HepG2 (cell line): ENCODE measurements around the gene MRPL48. TPM values are rescaled to one million over a fixed set of nuclear protein-coding genes. Genes with fewer than 3 reads are reported as not detected.

Experiments
- CC2D1A ChIP-seq: sonication (generic); formaldehyde crosslinking; IDR thresholded peaks from 2 replicates; pipeline ENCODE4 v1.8.1; 2023; ENCODE audit warnings: mild to moderate bottlenecking, missing genetic modification reagents
- CCDC6 ChIP-seq: sonication (generic); formaldehyde crosslinking; IDR thresholded peaks from 2 replicates; pipeline ENCODE4 v1.8.1; 2022; ENCODE audit warnings: mild to moderate bottlenecking, missing genetic modification reagents, moderate library complexity
- CREM ChIP-seq, 2 experiments: sonication (generic) in 1 of 2; formaldehyde crosslinking in 1 of 2; IDR thresholded peaks; 2 replicates each; pipeline versions ENCODE4 v1.4.0 to v1.6.1; 2016 to 2020; ENCODE audit warnings: antibody characterized with exemption in 1 of 2, mild to moderate bottlenecking in 1 of 2, missing genetic modification reagents in 1 of 2
- ETV6 ChIP-seq: sonication (generic); formaldehyde crosslinking; conservative IDR thresholded peaks from 2 replicates; pipeline ENCODE4 v1.4.0; 2020; ENCODE audit warnings: missing genetic modification reagents
- JUND ChIP-seq: sonication (generic); formaldehyde crosslinking; IDR thresholded peaks from 2 replicates; pipeline ENCODE4 v1.8.0; 2022; ENCODE audit warnings: mild to moderate bottlenecking, missing genetic modification reagents
- KDM5B ChIP-seq: sonication (generic); formaldehyde crosslinking; IDR thresholded peaks from 2 replicates; pipeline ENCODE4 v1.4.0; 2020; ENCODE audit warnings: missing genetic modification reagents, mild to moderate bottlenecking, borderline replicate concordance
- MEF2D ChIP-seq: sonication (generic); formaldehyde crosslinking; IDR thresholded peaks from 2 replicates; pipeline ENCODE4 v1.5.1; 2020; ENCODE audit warnings: mild to moderate bottlenecking, missing genetic modification reagents
- MYC ChIP-seq: sonication (generic); formaldehyde crosslinking; IDR thresholded peaks from 2 replicates; pipeline ENCODE4 v1.9.0; 2021; ENCODE audit warnings: missing genetic modification reagents, borderline replicate concordance
- MYNN ChIP-seq: sonication (generic); formaldehyde crosslinking; IDR thresholded peaks from 2 replicates; pipeline ENCODE4 v1.4.0; 2020; ENCODE audit warnings: mild to moderate bottlenecking, low read depth, missing genetic modification reagents
- NFKB2 ChIP-seq: sonication (generic); formaldehyde crosslinking; IDR thresholded peaks from 2 replicates; pipeline ENCODE4 v1.4.0; 2020; ENCODE audit warnings: missing genetic modification reagents, borderline replicate concordance
- POGZ ChIP-seq: sonication (generic); formaldehyde crosslinking; IDR thresholded peaks from 2 replicates; pipeline ENCODE4 v1.4.0; 2020; ENCODE audit warnings: mild to moderate bottlenecking, missing genetic modification reagents
- POLR2AphosphoS2 ChIP-seq: IDR thresholded peaks from 2 replicates; pipeline ENCODE4 v1.6.1; 2011; ENCODE audit warnings: low read depth, low read length, improper control_type of control experiment
- SATB2 ChIP-seq: sonication (generic); formaldehyde crosslinking; IDR thresholded peaks from 2 replicates; pipeline ENCODE4 v1.5.0; 2020; ENCODE audit warnings: missing genetic modification reagents
- SNAPC2 ChIP-seq: sonication (generic); formaldehyde crosslinking; IDR thresholded peaks from 2 replicates; pipeline ENCODE4 v1.8.1; 2022; ENCODE audit warnings: mild to moderate bottlenecking, missing genetic modification reagents
- SNAPC5 ChIP-seq: sonication (generic); formaldehyde crosslinking; IDR thresholded peaks from 2 replicates; pipeline ENCODE4 v1.8.1; 2023; ENCODE audit warnings: mild to moderate bottlenecking, missing genetic modification reagents, borderline replicate concordance
- SRY ChIP-seq: sonication (generic); formaldehyde crosslinking; IDR thresholded peaks from 2 replicates; pipeline ENCODE4 v1.8.0; 2022; ENCODE audit warnings: mild to moderate bottlenecking, missing genetic modification reagents
- TAF15 ChIP-seq: fragments of 200-400 bp; formaldehyde crosslinking; IDR thresholded peaks from one replicate; pipeline ENCODE4 v1.6.1; 2018; ENCODE audit warnings: mild to moderate bottlenecking, low read depth, low read length; ENCODE audit not compliant: poor library complexity, severe bottlenecking
- TARDBP ChIP-seq: sonication (generic); formaldehyde crosslinking; IDR thresholded peaks from 2 replicates; pipeline ENCODE4 v1.8.0; 2022; ENCODE audit warnings: mild to moderate bottlenecking, missing genetic modification reagents
- THAP8 ChIP-seq: sonication (generic); formaldehyde crosslinking; IDR thresholded peaks from 2 replicates; pipeline ENCODE4 v1.5.1; 2020; ENCODE audit warnings: missing genetic modification reagents, mild to moderate bottlenecking, borderline replicate concordance
- TOPORS ChIP-seq: sonication (generic); formaldehyde crosslinking; IDR thresholded peaks from 2 replicates; pipeline ENCODE4 v1.8.0; 2023; ENCODE audit warnings: mild to moderate bottlenecking, missing genetic modification reagents
- YY1 ChIP-seq: IDR thresholded peaks from 2 replicates; pipeline ENCODE4 v1.6.1; 2011; ENCODE audit warnings: low read length, low read depth, moderate library complexity, mild to moderate bottlenecking; ENCODE audit not compliant: insufficient read depth, insufficient replicate concordance
- ZFP36 ChIP-seq: fragments of 150-350 bp; IDR thresholded peaks from 2 replicates; pipeline ENCODE4 v1.6.1; 2018; ENCODE audit warnings: borderline replicate concordance, low read length, low read depth; ENCODE audit not compliant: partially characterized antibody
- ZMAT3 ChIP-seq: sonication (generic); formaldehyde crosslinking; conservative IDR thresholded peaks from 2 replicates; pipeline ENCODE4 v1.7.0; 2021; ENCODE audit warnings: missing genetic modification reagents
- ZNF256 ChIP-seq: sonication (generic); formaldehyde crosslinking; conservative IDR thresholded peaks from 2 replicates; pipeline ENCODE4 v1.4.0; 2020; ENCODE audit warnings: missing genetic modification reagents
- ZNF367 ChIP-seq: sonication (generic); formaldehyde crosslinking; IDR thresholded peaks from 2 replicates; pipeline ENCODE4 v1.4.0; 2020; ENCODE audit warnings: missing genetic modification reagents, borderline replicate concordance
- ZNF564 ChIP-seq: sonication (generic); formaldehyde crosslinking; IDR thresholded peaks from 2 replicates; pipeline ENCODE4 v1.8.1; 2023; ENCODE audit warnings: mild to moderate bottlenecking, missing genetic modification reagents
- ZNF713 ChIP-seq: sonication (generic); formaldehyde crosslinking; IDR thresholded peaks from 2 replicates; pipeline ENCODE4 v1.4.0; 2020; ENCODE audit warnings: mild to moderate bottlenecking, missing genetic modification reagents
- ZNF772 ChIP-seq: sonication (generic); formaldehyde crosslinking; IDR thresholded peaks from 2 replicates; pipeline ENCODE4 v1.5.0; 2020; ENCODE audit warnings: mild to moderate bottlenecking, missing genetic modification reagents
- ZNF784 ChIP-seq: sonication (generic); formaldehyde crosslinking; IDR thresholded peaks from 2 replicates; pipeline ENCODE4 v1.5.1; 2020; ENCODE audit warnings: missing genetic modification reagents, mild to moderate bottlenecking, borderline replicate concordance
- ZZZ3 ChIP-seq: sonication (generic); formaldehyde crosslinking; IDR thresholded peaks from 2 replicates; pipeline ENCODE4 v1.4.0; 2020; ENCODE audit warnings: missing genetic modification reagents, mild to moderate bottlenecking, borderline replicate concordance
- polyA plus RNA-seq, 8 experiments: library from polyadenylated mRNA; depleted of rRNA in 3 of 8; stranded (reverse) in 7 of 8; unstranded in 1 of 8; fragments of >200 nt; fragmentation: Illumina TruSeq in 4 of 8; extraction: Trizol in 4 of 8; gene quantifications; 2 replicates each; pipeline versions ENCODE4 v1.2.1 to v1.2.3, GENCODE V29; 2011 to 2016; ENCODE audit warnings: low read depth in 4 of 8, missing spikeins in 1 of 8, mixed read lengths in 1 of 8; ENCODE audit not compliant: insufficient read depth in 1 of 8
- total RNA-seq, 5 experiments: library from RNA; depleted of rRNA; stranded (reverse); fragments of >200 nt; fragmentation: Illumina TruSeq; extraction: Trizol; gene quantifications; 2 replicates each; pipeline ENCODE4 v1.2.3, GENCODE V29; 2016; ENCODE audit warnings: low read depth in 1 of 5

The MRPL48 gene
- total and polyA plus RNA-seq, 2 of the 13 experiments (the other 11 are each of a cell fraction or from before 2014, with no cell fraction given) = 61.2 to 67.9 TPM

GRCh38 chr11:73760679-73761402 lies 26.8 kb upstream of the MRPL48 start, which contains the start of gene RAB6A (continued):
- TF ChIP-seq ZNF784 (CRISPR knock-in tag) (no peak; the same call in 1 of the 2 replicates), POLR2AphosphoS2 (no peak), THAP8 (peak; percentile 31; the same call in 1 of the 2 replicates), MYNN (no peak), ZNF772 (CRISPR knock-in tag) (no peak), CCDC6 (peak; percentile 27; the same call in 1 of the 2 replicates), ZMAT3 (CRISPR knock-in tag) (no peak; the same call in 1 of the 2 replicates), NFKB2 (CRISPR knock-in tag) (no peak; the same call in 1 of the 2 replicates), ZNF564 (no peak), YY1 (no peak), TOPORS (CRISPR knock-in tag) (peak; percentile 52; the same call in 1 of the 2 replicates), SRY (peak; percentile 65), JUND (CRISPR knock-in tag) (0 out of 2 replicates have a peak, but pooled peaks have one; percentile 63), SNAPC5 (CRISPR knock-in tag) (no peak), TARDBP (CRISPR knock-in tag) (no peak), ZNF367 (CRISPR knock-in tag) (no peak), ZZZ3 (CRISPR knock-in tag) (no peak), TAF15 (no peak), ETV6 (CRISPR knock-in tag) (no peak), CC2D1A (CRISPR knock-in tag) (no peak), ZFP36 (no peak), MEF2D (CRISPR knock-in tag) (no peak), MYC (CRISPR knock-in tag) (peak; percentile 77; the same call in 1 of the 2 replicates), ZNF713 (0 out of 2 replicates have a peak, but pooled peaks have one; percentile 66), KDM5B (CRISPR knock-in tag) (peak; percentile 80), ZNF256 (CRISPR knock-in tag) (0 out of 2 replicates have a peak, but pooled peaks have one; percentile 18), CREM (IDR thresholded peaks at IDR 0.05) (peak; percentile 93), CREM (CRISPR knock-in tag; IDR thresholded peaks at IDR 0.05) (no peak), SATB2 (CRISPR knock-in tag) (no peak), SNAPC2 (CRISPR knock-in tag) (no peak), POGZ (CRISPR knock-in tag) (peak; percentile 73)
